Rectal smooth muscle tissue (tissue), 1 donor: ENCODE measurements around the gene CD40.

Experiments
- H3K27ac ChIP-seq: one replicate; pipeline ENCODE4 v1.7.0; 2013; ENCODE audit warnings: low read depth, low read length, inconsistent platforms
- H3K27me3 ChIP-seq: one replicate; pipeline ENCODE4 v1.7.0; 2013; ENCODE audit warnings: low read length; ENCODE audit not compliant: control insufficient read depth, insufficient read depth
- H3K36me3 ChIP-seq: one replicate; pipeline ENCODE4 v1.7.0; 2013; ENCODE audit warnings: low read length; ENCODE audit not compliant: control insufficient read depth, insufficient read depth
- H3K4me1 ChIP-seq: one replicate; pipeline ENCODE4 v1.7.0; 2013; ENCODE audit warnings: low read length; ENCODE audit not compliant: control insufficient read depth, insufficient read depth
- H3K4me3 ChIP-seq: one replicate; pipeline ENCODE4 v1.7.0; 2013; ENCODE audit warnings: low read length
- H3K9ac ChIP-seq: one replicate; pipeline ENCODE4 v1.7.0; 2013; ENCODE audit warnings: low read length

The CD40 gene

DNA sequence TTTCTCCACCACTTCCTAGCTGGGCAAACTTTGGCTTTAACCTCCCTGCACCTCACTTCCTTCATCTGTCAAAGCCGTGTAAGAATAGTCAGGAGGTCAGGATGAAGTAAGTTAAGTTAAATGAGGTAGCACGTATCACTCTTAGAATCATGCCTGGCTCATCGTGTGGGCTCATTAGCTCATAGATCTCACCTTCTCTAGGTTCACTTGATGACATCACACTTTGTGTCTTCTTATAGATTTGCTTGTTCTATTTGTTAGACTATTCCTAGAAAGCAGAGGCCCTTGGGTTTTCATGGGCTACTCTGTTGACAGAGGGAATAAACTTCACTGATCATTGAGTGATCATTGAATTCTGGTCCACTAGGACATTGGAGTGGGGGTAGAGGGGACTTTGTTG is 16.2 kb upstream of the CD40 start:
- Histone ChIP-seq H3K4me1 (no peaks in the 10 kb centered on the region), H3K36me3 (no peaks in the 10 kb centered on the region), H3K27ac (no peak overlapping the region), H3K9ac (no peak overlapping the region), H3K4me3 (no peak overlapping the region), H3K27me3 (peaks cover 3% of the 10 kb centered on the region)

DNA sequence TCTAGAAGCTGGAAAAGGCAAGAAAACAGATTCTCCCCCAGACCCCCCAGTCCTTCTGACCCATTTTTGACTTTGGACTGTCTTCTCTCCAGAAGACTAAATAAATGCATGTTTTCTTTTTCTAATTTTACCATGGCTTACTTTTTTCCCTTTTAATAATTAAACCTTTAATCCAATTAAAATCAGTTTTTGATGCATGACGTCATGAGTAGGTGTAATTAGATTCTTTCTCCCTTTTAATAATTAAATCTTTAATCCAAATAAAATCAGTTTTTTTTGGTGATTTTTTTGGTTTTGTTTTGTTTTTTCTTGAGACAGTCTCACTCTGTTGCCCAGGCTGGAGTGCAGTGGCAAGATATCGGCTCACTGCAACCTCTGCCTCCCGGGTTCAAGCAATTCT is 15.2 kb upstream of the CD40 start:
- Histone ChIP-seq H3K4me1 (no peaks in the 10 kb centered on the region), H3K27me3 (peaks cover 3% of the 10 kb centered on the region), H3K36me3 (no peaks in the 10 kb centered on the region), H3K4me3 (no peak overlapping the region), H3K27ac (no peak overlapping the region), H3K9ac (no peak overlapping the region)

DNA sequence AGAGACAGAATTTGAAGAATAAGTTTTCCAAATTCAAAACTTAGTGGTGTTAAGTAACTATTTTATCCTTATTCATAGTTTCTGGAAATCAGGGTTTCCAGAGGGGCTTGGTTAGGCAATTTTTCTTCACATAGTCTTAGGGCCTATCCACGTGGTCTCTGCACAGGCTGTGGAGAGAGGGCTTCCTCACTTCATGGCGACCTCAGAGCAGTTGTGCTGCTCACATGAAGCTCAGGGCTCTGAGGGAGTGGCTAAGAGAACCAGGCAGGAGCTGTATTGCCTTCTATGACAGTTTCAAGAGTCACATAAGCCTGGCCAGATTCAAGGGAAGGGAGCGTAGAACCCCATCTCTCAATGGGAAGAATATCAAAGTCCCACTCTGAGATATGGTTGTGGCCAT is 13.9 kb upstream of the CD40 start:
- Histone ChIP-seq H3K4me3 (no peak overlapping the region), H3K9ac (no peak overlapping the region), H3K4me1 (no peaks in the 10 kb centered on the region), H3K36me3 (no peaks in the 10 kb centered on the region), H3K27ac (no peak overlapping the region), H3K27me3 (peaks cover 3% of the 10 kb centered on the region)

DNA sequence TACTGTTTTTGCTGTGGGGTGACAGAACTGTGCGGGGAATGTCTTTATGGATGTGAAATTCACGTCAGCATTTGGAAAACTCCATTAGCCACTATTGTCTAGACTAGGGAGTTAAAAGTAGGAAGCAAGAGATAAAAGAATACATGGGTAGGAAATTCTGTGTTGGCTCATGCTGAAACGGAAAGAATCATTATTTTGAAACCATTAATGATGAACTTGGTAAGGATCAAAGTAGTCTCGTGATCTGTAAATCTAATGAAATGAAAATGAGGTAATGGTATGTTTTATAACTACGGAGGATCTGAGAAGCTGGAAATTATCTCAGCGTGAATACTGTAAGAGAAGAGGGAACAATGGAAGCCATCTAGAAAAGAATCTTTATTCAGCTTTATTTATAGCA is 11.1 kb upstream of the CD40 start:
- H3K27me3 ChIP-seq: no peaks in the 10 kb centered on the region
- H3K27ac ChIP-seq: no peak overlapping the region
- no peaks in the 10 kb centered on the region for H3K36me3 ChIP-seq
- no peaks in the 10 kb centered on the region for H3K4me1 ChIP-seq
- no peak overlapping the region for H3K9ac ChIP-seq
- H3K4me3 ChIP-seq: no peak overlapping the region

DNA sequence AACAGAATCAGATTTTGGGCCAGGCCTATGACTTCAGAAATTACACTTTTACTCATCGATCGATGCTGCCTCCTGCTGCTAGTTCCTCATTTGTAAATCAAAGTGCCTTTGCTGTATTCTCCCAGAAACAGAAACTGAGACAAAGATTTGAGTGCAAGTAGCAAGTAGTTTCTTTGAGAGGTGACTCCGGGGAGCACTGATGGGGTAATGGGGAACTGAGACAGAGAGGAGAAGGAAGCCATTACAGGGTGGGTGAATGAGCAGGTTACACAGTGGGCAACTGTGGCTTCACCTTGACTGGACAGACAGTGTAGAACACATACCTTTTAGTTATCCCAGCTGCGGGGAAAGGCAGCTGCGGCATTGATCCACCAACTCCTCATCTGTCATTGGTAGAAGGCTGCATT is 9.7 kb upstream of the CD40 start:
- Histone ChIP-seq H3K4me1 (no peaks in the 10 kb centered on the region), H3K9ac (no peak overlapping the region), H3K27me3 (no peaks in the 10 kb centered on the region), H3K4me3 (no peak overlapping the region), H3K36me3 (no peaks in the 10 kb centered on the region), H3K27ac (no peak overlapping the region)

DNA sequence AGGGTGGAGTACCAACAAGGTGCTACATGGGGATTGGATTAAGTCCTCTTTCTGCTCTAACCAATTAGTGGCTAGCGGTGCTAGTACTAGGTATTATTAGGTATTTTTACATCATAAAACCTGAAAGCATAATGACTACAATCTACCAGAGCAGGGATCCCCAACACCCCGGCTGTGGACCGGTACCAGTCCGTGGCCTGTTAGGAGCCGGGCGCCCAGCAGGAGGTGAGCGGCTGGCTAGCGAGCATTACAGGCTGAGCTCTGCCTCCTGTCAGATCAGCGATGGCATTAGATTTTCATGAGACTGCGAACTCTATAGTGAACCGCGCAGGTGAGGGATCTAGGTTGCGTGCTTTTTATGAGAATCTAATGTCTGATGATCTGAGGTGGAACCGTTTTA is 9.1 kb upstream of the CD40 start:
- no peak overlapping the region for H3K27ac ChIP-seq
- no peaks in the 10 kb centered on the region for H3K27me3 ChIP-seq
- H3K4me3 ChIP-seq: no peak overlapping the region

DNA sequence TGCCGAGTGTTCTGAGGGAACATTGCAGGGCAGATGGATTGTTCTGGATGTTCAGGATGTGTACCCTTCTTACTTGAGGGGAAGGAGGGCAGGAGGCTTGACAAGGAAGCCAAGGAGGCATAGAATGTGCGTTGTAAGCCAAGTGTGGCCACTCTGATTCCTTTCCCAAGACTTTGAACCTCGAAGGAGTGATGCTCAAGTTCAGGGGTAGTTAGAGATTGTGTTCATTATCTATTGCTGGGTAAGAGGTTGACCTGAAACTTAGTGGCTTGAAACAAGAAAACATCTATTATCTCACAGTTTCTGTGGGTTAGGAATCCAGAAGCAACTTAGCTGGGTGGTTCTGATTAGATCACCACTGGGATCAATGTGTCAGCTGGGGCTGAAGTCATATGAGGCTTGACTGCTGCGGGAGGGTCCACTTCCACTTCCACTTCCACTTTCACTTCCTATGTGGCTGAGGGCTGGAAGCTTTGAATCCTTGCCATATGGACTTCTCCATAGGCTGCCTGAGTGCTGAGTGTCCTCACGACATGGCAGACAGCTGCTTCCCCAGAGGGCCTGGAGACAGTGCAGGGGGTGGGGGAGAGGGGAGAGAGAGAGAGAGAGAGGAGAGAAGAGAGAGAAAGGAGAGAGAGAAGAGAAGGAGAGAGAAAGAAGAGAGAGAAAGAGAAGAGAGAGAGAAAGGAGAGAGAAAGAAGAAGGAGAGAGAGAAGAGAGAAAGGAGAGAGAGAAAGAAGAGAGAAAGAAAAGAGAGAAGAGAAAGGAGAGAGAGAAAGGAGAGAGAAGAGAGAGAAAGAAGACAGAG is 6.9 kb upstream of the CD40 start:
- H3K27me3 ChIP-seq: no peaks in the 10 kb centered on the region
- H3K27ac ChIP-seq: no peak overlapping the region
- no peak overlapping the region for H3K4me3 ChIP-seq
- H3K36me3 ChIP-seq: no peaks in the 10 kb centered on the region
- H3K9ac ChIP-seq: no peak overlapping the region
- H3K4me1 ChIP-seq: no peaks in the 10 kb centered on the region

More for the DNA sequence above, 9.1 kb upstream of the CD40 start:
- no peak overlapping the region for H3K9ac ChIP-seq
- H3K4me1 ChIP-seq: no peaks in the 10 kb centered on the region
- H3K36me3 ChIP-seq: no peaks in the 10 kb centered on the region

DNA sequence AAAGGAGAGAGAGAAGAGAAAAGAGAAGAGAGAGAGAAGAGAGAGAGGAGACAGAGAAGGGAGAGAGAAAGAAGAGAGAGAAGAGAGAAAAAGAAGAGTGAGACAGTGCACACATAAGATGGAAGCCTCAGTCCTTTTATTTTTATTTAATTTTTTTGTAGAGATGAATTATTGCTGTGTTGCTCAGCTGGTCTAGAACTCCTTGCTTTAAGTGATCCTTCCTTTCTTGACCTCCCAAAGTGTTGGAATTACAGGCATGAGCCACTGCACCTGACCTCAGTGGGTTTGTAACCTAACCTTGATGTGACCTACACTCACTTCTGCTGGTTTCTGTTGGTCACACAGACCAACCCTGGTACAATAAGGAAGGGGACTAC is 6.3 kb upstream of the CD40 start:
- Histone ChIP-seq H3K27me3 (no peaks in the 10 kb centered on the region), H3K9ac (no peak overlapping the region), H3K4me3 (no peak overlapping the region), H3K4me1 (no peaks in the 10 kb centered on the region), H3K27ac (no peak overlapping the region), H3K36me3 (no peaks in the 10 kb centered on the region)

DNA sequence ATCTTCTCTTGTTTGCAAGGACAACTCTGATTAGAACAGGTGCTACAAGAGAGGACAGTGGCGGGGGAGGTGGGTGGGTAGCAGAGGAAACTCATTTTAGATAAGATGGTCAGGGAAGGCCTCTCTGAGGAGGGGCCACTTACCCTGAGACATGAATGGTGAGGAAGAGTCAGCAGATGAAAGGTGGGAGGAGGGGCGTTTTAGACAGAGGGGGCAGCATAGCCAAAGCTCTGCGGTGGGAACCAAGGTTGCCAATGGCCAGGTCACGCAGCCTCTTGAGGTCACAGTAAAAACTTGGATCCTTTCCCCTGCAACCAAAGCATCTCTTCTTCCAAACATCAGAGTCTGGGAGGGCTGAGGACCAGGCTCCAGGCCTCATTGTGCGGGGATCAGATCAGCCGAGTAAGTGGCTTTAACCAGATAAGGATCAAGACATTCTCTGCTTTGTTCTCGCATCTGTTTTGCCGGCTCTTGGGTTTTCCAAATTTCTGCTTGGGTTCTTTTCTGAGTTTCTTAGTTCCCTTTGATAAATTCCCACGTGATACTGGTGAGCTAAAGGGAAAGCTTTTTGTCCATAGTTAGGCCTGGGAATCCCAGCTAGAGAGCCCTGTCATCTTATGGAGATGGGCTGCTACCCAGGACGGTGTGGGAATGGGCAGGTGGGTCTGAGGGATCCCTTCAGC is 5.5 kb upstream of the CD40 start:
- no peaks in the 10 kb centered on the region for H3K4me1 ChIP-seq
- H3K27me3 ChIP-seq: no peaks in the 10 kb centered on the region
- H3K9ac ChIP-seq: no peak overlapping the region
- H3K36me3 ChIP-seq: no peaks in the 10 kb centered on the region
- H3K27ac ChIP-seq: no peak overlapping the region
- H3K4me3 ChIP-seq: no peak overlapping the region

DNA sequence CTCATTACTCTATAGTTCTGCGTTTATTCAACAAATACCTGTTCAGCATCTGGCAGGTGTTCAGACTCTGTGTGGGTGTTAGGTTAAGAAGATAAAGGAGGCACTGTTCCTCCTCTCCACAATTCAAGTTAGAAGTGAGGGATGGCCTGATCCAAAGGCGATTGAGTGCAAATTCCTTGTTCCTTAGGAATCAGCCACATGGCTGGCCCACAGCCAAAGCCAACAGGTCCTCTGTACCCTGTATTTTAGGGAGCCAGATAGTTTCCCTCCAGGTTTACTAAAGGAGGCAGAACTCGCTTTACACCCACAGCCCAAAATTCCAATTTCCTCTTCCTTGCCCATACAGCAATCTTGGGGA is 5.0 kb upstream of the CD40 start:
- Histone ChIP-seq H3K4me1 (no peaks in the 10 kb centered on the region), H3K9ac (no peak overlapping the region), H3K27me3 (no peaks in the 10 kb centered on the region), H3K4me3 (no peak overlapping the region), H3K27ac (no peak overlapping the region), H3K36me3 (no peaks in the 10 kb centered on the region)

DNA sequence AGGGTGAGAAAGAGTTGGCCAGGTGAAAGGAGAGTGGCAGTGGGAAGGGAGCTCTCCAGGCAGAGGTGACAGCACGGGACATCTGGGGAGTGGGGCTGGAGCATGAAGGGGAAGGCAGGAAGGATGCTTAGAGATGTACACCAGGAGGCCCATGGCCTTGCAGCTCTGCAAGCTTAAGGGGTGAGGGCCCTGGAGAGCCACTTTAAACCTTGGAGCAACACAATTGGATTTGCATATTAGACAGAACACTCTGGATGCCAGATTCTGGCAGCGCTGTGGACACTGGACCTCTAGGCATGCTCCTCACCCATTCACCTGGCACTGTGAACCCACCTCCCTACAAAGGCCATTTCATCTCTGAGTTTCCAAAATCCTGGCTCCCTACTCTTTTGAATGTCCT is 3.7 kb upstream of the CD40 start:
- peaks cover 2% of the 10 kb centered on the region for H3K4me1 ChIP-seq
- H3K36me3 ChIP-seq: no peaks in the 10 kb centered on the region
- H3K9ac ChIP-seq: no peak overlapping the region
- H3K27ac ChIP-seq: no peak overlapping the region
- no peaks in the 10 kb centered on the region for H3K27me3 ChIP-seq
- no peak overlapping the region for H3K4me3 ChIP-seq

DNA sequence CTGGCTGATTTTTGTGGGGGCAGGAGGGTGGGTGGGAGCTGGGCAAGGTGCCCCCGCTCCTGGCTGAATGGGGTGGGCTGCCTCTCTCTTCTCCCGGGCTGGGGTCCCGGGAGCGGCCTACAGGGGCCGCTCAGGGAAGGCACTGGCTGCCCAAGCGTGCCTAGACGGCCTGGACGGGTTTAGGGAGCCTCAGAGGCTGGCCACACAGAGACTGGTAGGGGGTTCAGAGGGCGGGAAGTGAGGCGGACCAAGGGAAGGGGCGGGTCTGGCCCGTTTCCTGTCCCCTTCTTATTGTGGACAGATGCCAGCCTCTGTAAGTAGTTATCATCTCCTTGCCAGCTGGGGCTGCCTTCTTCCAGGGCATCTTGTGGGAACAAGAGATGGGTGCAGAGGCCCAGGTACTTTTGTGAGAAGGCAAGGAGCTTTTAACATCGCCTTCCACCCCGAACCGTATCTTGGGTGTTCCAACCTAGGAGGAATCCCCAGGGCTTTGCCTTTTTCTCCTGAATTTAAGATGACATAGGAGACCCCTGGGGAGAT is 437 bp downstream of the CD40 start:
- Histone ChIP-seq H3K27ac (peak overlapping the region; percentile 66), H3K4me3 (peak overlapping the region; percentile 83), H3K9ac (no peak overlapping the region), H3K36me3 (peaks cover 8% of the 10 kb centered on the region), H3K27me3 (no peaks in the 10 kb centered on the region), H3K4me1 (peaks cover 2% of the 10 kb centered on the region)
